GM18519 (cell line): ENCODE data around the gene NSMF.

Source experiments
- ATAC-seq: cut with Tn5 transposase; IDR thresholded peaks from one replicate; pipeline ENCODE4 v1.9.1; 2021; ENCODE audit warnings: mild to moderate bottlenecking, moderate library complexity; ENCODE audit not compliant: unreplicated experiment, low FRiP score

The NSMF gene

GRCh38 chr9:137398561-137399468 is 60.3 kb downstream of the NSMF start:
- ATAC-seq: no peak

- no peak for ATAC-seq
Observed at GRCh38 chr9:137397675-137398423, 61.3 kb downstream of the NSMF start.
